ENCODE data around the gene BSDC1.

DNA sequence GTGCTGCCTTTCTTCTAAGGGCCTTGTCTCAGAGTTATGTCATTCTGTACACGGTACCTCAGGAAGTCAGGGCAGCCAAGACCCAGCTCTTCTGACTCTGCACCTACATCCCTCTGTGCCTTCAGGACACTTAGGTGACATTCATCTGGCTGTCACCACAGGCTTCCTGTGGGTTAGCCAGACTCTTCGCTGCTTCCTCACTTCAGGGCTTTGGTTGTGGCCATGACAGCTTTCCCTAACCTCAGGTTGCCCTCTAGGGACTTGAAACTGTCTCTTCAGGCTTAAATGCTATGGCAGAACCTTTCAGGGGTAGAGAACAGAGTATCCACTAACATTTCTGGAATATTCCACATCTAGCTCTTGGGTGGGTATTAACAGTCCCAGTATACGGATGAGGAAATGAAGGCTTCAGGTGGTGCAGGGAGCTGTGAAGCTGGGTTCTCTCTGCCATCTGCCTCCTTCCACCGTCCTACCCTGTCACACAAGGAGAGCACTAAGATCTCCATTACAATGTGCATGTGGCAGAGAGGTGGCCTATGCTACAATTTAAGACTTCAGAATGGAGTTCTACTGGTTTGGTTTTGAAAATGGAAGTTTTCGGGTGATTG lies 22.0 kb downstream of the BSDC1 start:
- TF ChIP-seq, protein P1, sequence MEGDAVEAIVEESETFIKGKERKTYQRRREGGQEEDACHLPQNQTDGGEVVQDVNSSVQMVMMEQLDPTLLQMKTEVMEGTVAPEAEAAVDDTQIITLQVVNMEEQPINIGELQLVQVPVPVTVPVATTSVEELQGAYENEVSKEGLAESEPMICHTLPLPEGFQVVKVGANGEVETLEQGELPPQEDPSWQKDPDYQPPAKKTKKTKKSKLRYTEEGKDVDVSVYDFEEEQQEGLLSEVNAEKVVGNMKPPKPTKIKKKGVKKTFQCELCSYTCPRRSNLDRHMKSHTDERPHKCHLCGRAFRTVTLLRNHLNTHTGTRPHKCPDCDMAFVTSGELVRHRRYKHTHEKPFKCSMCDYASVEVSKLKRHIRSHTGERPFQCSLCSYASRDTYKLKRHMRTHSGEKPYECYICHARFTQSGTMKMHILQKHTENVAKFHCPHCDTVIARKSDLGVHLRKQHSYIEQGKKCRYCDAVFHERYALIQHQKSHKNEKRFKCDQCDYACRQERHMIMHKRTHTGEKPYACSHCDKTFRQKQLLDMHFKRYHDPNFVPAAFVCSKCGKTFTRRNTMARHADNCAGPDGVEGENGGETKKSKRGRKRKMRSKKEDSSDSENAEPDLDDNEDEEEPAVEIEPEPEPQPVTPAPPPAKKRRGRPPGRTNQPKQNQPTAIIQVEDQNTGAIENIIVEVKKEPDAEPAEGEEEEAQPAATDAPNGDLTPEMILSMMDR (IDR thresholded peaks at IDR 0.05; ENCODE audit: low read depth, low read length): no peak
- no peak for TF ChIP-seq EZH2phosphoT487 (IDR thresholded peaks at IDR 0.05; ENCODE audit: low read depth)

All from OCI-LY3 (cell line).